ENCODE data around the gene LDLRAD3.
"Not testable (repeated sequence)": the region's sequence is repeated elsewhere in the genome, so short reads cannot be mapped to it uniquely, and the experiment has no call there.

LDLRAD3 gene, protein sequence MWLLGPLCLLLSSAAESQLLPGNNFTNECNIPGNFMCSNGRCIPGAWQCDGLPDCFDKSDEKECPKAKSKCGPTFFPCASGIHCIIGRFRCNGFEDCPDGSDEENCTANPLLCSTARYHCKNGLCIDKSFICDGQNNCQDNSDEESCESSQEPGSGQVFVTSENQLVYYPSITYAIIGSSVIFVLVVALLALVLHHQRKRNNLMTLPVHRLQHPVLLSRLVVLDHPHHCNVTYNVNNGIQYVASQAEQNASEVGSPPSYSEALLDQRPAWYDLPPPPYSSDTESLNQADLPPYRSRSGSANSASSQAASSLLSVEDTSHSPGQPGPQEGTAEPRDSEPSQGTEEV
- 0 to 1.3 (median 0.05) reads per million in 3 experiments for total RNA-seq

DNA sequence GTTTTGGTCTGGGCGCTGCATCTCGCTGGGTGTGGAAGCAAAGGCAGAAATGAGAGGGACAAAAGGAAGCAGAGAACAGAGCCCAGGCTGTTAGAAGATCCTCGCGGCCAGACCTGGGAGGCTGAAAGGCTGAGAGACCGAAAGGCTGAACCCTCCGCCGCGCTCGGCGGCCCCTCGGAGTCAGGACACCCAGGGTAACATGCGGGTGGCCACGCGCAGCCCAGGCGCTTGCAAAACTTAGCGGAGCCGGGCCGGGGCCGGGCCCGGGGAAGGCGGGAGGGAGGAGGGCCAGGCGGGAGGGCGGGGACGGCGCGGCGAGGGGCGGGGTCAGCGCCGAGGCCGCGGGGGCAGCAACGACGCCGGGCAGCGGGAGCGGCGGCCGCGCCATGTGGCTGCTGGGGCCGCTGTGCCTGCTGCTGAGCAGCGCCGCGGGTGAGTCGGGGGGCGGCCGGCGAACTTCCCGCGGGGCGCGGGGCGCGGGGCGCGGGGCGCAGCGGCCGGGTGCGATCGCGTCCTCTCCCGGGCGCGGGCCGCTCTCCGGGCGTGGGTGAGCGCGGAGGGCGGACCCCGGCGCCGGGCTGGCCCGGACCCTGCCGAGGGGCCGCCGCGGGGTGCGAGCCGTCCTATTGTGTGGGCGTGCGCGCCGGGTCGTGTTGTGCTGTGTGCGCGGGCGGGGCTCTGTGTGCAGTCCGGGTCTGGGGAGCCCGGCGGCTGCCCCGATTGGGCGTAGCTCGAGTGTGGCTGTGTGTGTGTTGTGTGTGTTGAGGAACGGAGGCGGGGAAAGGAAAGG lies at the start of gene LDLRAD3:
LDLRAD3 (plus strand) TSS at position 350 of the 790 bp plus-strand sequence; CDS start at position 387, 37 bp downstream.
- DNase-seq: no peak

GRCh38 chr11:35897019-35897418 lies 46.8 kb upstream of the LDLRAD3 start:
- DNase-seq: no peak

GRCh38 chr11:35902961-35903360 lies 40.9 kb upstream of the LDLRAD3 start:
- DNase-seq: no peak

DNA sequence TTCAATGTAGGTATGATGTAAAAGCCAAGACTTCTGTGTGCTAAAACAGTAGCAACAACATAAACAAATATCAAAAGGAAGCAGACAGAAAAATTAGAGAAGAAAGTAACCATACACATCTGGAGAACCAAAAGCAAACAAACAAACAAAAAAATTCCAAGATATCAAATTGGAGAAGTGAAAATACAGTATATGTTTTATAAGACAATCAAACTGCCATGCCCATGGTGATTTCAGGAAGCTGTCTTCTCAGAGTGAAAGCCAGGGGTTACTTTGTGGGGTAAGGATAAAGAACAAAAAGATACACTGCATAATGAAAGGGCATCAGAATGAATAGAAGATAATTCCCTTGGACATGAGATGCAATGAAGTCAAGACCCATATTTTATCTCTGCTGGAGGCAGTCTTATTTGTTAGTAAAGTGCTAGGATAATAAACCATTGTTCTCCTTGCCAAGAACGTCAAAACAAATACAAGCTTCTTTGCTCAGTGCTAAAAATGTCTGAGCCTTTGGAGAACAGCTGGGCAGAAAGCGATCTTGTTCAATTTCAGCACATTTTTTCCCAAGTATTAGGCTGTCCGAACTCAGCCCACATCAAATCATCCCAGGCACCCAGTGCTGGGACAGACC lies 38.1 kb upstream of the LDLRAD3 start:
- DNase-seq: no peak

GRCh38 chr11:35906277-35906661 lies 37.6 kb upstream of the LDLRAD3 start:
- DNase-seq: no peak

GRCh38 chr11:35906681-35907080 lies 37.2 kb upstream of the LDLRAD3 start:
- DNase-seq: no peak

DNA sequence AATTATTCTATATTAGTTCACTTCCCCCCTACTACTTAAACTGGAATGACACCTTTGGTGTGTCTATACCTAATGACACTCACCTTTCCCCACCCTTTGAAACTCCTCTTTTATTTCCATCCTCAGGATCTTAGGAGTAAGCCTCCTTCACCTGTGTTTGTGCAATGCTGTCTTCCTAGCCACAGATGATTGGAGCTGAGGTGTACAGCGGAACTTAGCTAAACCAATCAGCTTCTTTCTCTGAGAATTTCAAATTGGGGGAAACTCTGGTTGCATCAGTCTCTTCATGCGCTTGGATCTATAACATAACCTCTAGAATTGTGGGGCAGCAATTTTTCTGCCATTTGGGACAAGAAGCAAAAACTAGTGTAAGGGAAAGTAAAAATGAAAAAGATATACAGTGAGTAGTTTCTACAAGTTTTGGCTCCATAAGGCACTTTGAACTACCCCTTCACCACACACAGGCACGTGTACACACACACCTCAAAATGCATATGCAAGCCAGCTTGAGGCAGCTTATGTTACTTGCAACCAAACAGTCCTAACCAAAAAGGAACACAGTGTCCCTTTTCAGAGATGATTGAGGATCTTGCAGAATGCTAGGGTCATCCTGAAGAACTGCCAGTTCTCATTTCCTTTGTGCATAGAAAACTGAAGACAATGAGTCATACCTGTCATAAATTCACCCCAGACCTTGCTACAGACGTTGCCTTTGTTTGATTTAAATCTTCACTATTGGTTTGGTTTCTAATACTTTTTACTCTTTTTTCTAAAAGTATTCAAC lies 36.0 kb upstream of the LDLRAD3 start:
- DNase-seq: no peak

DNA sequence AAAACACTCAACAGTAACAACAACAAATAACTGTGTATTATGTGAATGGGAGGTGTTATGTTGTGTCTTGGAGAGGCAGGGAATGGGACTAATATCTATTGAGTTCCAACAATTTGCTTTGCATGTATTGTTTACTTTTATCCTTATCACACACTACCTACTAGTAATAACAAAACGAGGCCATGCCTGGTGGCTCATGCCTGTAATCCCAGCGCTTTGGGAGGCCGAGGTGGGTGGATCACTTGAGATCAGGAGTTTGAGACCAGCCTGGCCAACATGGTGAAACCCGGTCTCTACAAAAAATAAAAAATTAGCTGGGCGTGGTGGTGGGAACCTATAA lies 35.5 kb upstream of the LDLRAD3 start:
- DNase-seq: not testable (repeated sequence)

DNA sequence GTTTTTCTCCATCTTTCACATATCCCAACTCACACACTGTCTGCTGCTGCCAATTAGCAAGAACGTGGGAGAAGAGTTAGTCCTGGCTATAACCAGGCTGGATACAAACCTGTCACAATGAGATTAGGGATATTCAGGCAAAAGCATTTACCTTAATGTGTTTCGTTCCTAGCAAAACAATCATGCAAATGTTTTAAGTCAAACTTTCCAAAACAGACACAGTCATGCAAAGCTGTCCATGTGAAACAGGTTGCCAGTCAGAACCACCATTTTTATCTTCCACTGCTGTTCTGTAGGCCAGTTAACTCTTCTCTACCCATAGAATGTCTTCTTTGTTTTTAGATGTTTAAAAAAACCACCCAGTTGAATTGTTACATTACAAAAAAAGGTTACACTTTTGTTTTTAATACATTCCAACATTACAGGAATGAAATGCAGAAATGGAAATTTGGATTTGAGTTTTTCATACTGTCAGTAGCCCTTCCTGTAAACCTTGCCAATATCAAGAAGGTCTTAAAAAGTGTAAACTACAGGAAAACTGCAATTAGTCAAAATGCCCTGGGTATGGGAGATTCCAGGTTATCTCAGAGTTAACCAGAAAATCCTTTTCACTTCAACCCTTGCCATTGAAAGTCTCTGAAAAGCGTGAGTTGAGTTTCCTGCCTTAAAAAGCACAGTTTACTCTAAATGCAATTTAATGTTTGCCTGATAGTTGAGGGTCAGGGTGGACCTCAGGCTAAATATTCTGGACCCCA lies 34.2 kb upstream of the LDLRAD3 start:
- DNase-seq: no peak

- no peak for DNase-seq
These were observed 32.8 kb upstream of the LDLRAD3 start for GRCh38 chr11:35911013-35911412.

GRCh38 chr11:35911616-35912165 lies 32.2 kb upstream of the LDLRAD3 start:
- no peak for DNase-seq

GRCh38 chr11:35912436-35912835 lies 31.4 kb upstream of the LDLRAD3 start:
- DNase-seq: not testable (repeated sequence)

- DNase-seq: no peak
These were observed 30.8 kb upstream of the LDLRAD3 start for GRCh38 chr11:35912883-35913624.

- DNase-seq: no peak
These were observed 29.0 kb upstream of the LDLRAD3 start for GRCh38 chr11:35914816-35915215.

DNA sequence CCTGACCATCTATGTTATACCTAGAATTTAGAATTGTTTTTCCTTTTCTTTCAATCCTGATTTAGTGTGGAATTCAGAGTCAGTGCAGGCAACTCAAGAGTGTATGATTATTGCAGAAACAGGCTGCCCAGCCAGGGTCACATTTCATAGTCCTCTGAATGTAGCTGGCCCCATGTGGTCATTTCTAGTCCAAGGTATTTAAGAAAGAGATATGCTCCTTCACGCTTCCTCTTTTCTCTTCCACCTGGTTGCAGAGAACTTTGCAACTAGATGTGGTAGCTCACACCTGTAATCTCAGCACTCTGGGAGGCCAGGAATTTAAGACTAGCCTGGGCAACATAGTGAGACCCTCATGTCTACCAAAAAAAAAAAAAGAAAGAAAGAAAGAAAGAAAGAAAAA lies 27.6 kb upstream of the LDLRAD3 start:
- DNase-seq: no peak

DNA sequence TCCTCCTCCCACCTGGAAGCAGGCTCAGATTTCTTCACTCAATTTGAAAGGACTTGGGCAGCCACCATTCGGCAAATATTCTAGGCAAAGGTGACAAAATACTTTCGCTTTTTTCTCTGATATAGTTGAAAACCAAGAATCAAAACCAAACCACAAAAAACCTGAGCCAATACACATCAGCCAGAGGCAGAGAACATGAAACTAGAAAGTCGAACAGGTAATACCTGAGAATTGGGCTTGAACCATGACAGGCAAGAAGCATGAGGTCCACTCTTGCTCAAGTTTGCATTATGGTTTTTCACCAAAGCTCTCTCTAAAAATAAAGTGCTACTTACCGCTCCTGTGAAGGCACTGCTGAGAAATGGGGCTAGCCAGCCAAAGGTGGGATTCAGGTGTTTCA lies 26.2 kb upstream of the LDLRAD3 start:
- no peak for DNase-seq

- DNase-seq: no peak
These were observed 25.1 kb upstream of the LDLRAD3 start for GRCh38 chr11:35918716-35919115.

GRCh38 chr11:35919244-35919643 lies 24.6 kb upstream of the LDLRAD3 start:
- DNase-seq: no peak

GRCh38 chr11:35923452-35923851 lies 20.4 kb upstream of the LDLRAD3 start:
- no peak for DNase-seq

DNA sequence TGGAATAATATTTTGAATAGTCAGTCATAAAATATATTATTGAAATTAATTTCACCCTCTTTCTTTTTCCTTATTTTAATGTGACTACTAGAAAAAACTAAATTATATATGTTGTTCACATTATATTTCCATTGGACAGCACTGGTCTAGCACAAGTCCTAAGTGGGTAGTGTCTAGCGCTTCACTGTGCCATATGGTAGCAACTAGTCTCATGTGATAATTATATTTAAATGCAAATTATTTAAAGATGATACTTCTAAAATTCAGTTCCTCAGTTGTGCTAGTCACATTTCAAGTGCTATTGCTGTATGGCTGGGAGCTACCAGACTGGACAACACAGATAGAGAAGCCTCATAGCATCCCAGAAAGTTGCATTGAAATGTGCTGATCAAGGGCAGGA lies 19.1 kb upstream of the LDLRAD3 start:
- no peak for DNase-seq

DNA sequence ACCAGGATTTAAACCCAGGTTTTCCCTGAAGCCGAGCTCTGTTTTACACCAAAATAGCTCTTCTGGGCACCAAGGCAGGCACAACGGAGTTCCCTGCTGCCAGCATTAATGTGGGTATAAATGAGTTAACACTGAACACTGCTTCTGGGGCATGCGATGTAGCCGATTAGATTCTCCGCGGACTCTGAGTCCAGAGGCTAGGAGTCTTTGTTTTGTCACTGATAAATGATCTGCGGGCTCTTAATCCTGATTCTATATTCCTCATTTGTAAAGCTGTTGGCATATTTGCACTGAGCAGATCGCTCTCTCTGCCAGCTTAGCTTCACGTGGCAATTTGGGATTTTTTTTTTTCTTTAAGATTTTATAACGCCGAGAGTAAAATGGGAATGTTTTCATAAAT lies 16.8 kb upstream of the LDLRAD3 start:
- DNase-seq: no peak

All from central memory CD4-positive, alpha-beta T cell (primary cell).